Suprapubic skin (tissue), 4 donors: Measurements from ENCODE around the gene TSHZ1.

Source experiments
- CTCF ChIP-seq, 2 donors: fragments of 200-600 bp in 1 of 2; fragments of 450-650 bp in 1 of 2; sonication (generic) in 1 of 2; IDR thresholded peaks; one replicate each; pipeline ENCODE4 v1.5.1; 2016 to 2019; ENCODE audit warnings: antibody characterized with exemption in 2 of 2, mild to moderate bottlenecking in 1 of 2, moderate library complexity in 1 of 2
- EP300 ChIP-seq: sonication (generic); formaldehyde crosslinking; IDR thresholded peaks from one replicate; pipeline ENCODE4 v1.6.1; 2017; ENCODE audit warnings: antibody characterized with exemption
- POLR2A ChIP-seq, 2 donors: fragments of 450-650 bp; IDR thresholded peaks; one replicate each; pipeline ENCODE4 v1.6.1; 2017; ENCODE audit warnings: antibody characterized with exemption in 2 of 2, mild to moderate bottlenecking in 2 of 2, moderate library complexity in 2 of 2
- POLR2AphosphoS5 ChIP-seq, 3 donors: sonication (generic); formaldehyde crosslinking; IDR thresholded peaks; one replicate each; pipeline ENCODE4 v1.6.1; 2017; ENCODE audit warnings: antibody characterized with exemption in 3 of 3

- TF ChIP-seq CTCF (IDR thresholded peaks at IDR 0.05) (no peak), POLR2AphosphoS5 (IDR thresholded peaks at IDR 0.05) (no peak), EP300 (no peak), POLR2A (IDR thresholded peaks at IDR 0.05) (no peak)
Measured at GRCh38 chr18:75226956-75227316, 16.3 kb downstream of the TSHZ1 start.
